MCF 10A (cell line): ENCODE measurements around the gene ASXL3. TPM values are rescaled to one million over a fixed set of nuclear protein-coding genes. Genes with fewer than 3 reads are reported as not detected.

Experiments
- BruUV-seq: library from RNA; stranded (reverse); fragments of 400-500 nt; replicated peaks from 2 replicates; lab custom pipeline; 2021; lab: Mats Ljungman, UMichigan
- CTCF ChIA-PET: fragments of 300-600 bp; sonication (Branson Sonifier 250); formaldehyde crosslinking; extraction: SDS; loops from one replicate; lab custom pipeline; 2021; ENCODE audit warnings: antibody characterized with exemption, inconsistent platforms; lab: Yijun Ruan, JAX
- POLR2A ChIA-PET: fragments of 300-600, 350-650 bp; sonication (Branson Sonifier 250); formaldehyde crosslinking; extraction: SDS; loops from one replicate; lab custom pipeline; 2020; ENCODE audit warnings: antibody characterized with exemption, inconsistent platforms; lab: Yijun Ruan, JAX
- DNase-seq: peaks from one replicate; pipeline ENCODE4 v3.0.0-alpha.2; 2018; ENCODE audit not compliant: unreplicated experiment
- H3K27ac Mint-ChIP-seq: one replicate; pipeline ENCODE4 v1.8.0; 2022; ENCODE audit warnings: mild to moderate bottlenecking, low read depth, mixed read lengths; ENCODE audit not compliant: unreplicated experiment
- H3K27me3 Mint-ChIP-seq: one replicate; pipeline ENCODE4 v1.8.0; 2022; ENCODE audit warnings: mixed read lengths; ENCODE audit not compliant: insufficient read depth, unreplicated experiment
- H3K36me3 Mint-ChIP-seq: one replicate; pipeline ENCODE4 v1.8.0; 2022; ENCODE audit warnings: mild to moderate bottlenecking, moderate library complexity, mixed read lengths; ENCODE audit not compliant: insufficient read depth, unreplicated experiment
- H3K4me1 Mint-ChIP-seq: one replicate; pipeline ENCODE4 v1.8.0; 2022; ENCODE audit warnings: mixed read lengths; ENCODE audit not compliant: insufficient read depth, unreplicated experiment
- H3K4me3 Mint-ChIP-seq: one replicate; pipeline ENCODE4 v1.8.0; 2022; ENCODE audit warnings: mild to moderate bottlenecking, moderate library complexity, mixed read lengths; ENCODE audit not compliant: unreplicated experiment
- H3K9me3 Mint-ChIP-seq: one replicate; pipeline ENCODE4 v1.8.0; 2022; ENCODE audit warnings: mixed read lengths; ENCODE audit not compliant: unreplicated experiment
- CTCF ChIP-seq: fragments of 200-600 bp; IDR thresholded peaks from one replicate; pipeline ENCODE4 v1.8.0; 2022; ENCODE audit warnings: antibody characterized with exemption, mild to moderate bottlenecking; ENCODE audit not compliant: unreplicated experiment
- intact Hi-C: fragments of 100-400 bp; cut with micrococcal nuclease; formaldehyde crosslinking; loops from 2 replicates; pipeline ENCODE4 v1.14.1; 2022
- total RNA-seq: library from RNA; stranded (reverse); gene quantifications from 2 replicates; pipeline ENCODE4 v1.2.3, GENCODE V29; 2022

Gene ASXL3
- total RNA-seq, 1 experiment from 2014 or later = not detected

GRCh38 chr18:33706391-33706790 is 128.4 kb downstream of the ASXL3 start:
- Mint-ChIP-seq H3K36me3 (no peaks in the 10 kb centered on the region), H3K27me3 (peaks cover 24% of the 10 kb centered on the region), H3K4me1 (no peaks in the 10 kb centered on the region), H3K4me3 (no peak overlapping the region), H3K27ac (no peak overlapping the region), H3K9me3 (no peaks in the 10 kb centered on the region)
- TF ChIP-seq CTCF = no peak
- ChIA-PET CTCF (no interaction called here), POLR2A (no interaction called here)
- intact Hi-C loops = no loop called here
- no peak for DNase-seq
- BruUV-seq = no TSS peak

- BruUV-seq = no TSS peak
- peaks cover 4% of the 10 kb centered on the region for H3K36me3 Mint-ChIP-seq
- intact Hi-C loops = no loop called here
- no peak overlapping the region for H3K27ac Mint-ChIP-seq
- TF ChIP-seq CTCF = no peak
- POLR2A ChIA-PET = no interaction called here
- H3K27me3 Mint-ChIP-seq = peaks cover 24% of the 10 kb centered on the region
- H3K4me1 Mint-ChIP-seq = no peaks in the 10 kb centered on the region
- CTCF ChIA-PET = no interaction called here
- no peak for DNase-seq
- no peaks in the 10 kb centered on the region for H3K9me3 Mint-ChIP-seq
- no peak overlapping the region for H3K4me3 Mint-ChIP-seq
These were observed 130.9 kb downstream of the ASXL3 start for GRCh38 chr18:33708876-33709275.

GRCh38 chr18:33710269-33710668 is 132.2 kb downstream of the ASXL3 start:
- CTCF ChIA-PET = no interaction called here
- intact Hi-C loops = no loop called here
- POLR2A ChIA-PET = interaction anchor here (1.2 kb wide), 1 partner anchor 13 kb away, joined by 3 read pairs; no protein-coding TSS in a partner anchor
- Mint-ChIP-seq H3K4me3 (no peak overlapping the region), H3K4me1 (no peaks in the 10 kb centered on the region), H3K27ac (no peak overlapping the region), H3K9me3 (no peaks in the 10 kb centered on the region), H3K36me3 (peaks cover 4% of the 10 kb centered on the region), H3K27me3 (peaks cover 24% of the 10 kb centered on the region)
- no peak for DNase-seq
- BruUV-seq = no TSS peak
- TF ChIP-seq CTCF = no peak

GRCh38 chr18:33711514-33711913 is 133.5 kb downstream of the ASXL3 start:
- Mint-ChIP-seq H3K27ac (no peak overlapping the region), H3K9me3 (no peaks in the 10 kb centered on the region), H3K36me3 (peaks cover 4% of the 10 kb centered on the region), H3K27me3 (peaks cover 24% of the 10 kb centered on the region), H3K4me3 (no peak overlapping the region), H3K4me1 (no peaks in the 10 kb centered on the region)
- intact Hi-C loops = no loop called here
- ChIA-PET CTCF (no interaction called here), POLR2A (no interaction called here)
- no peak for DNase-seq
- no TSS peak for BruUV-seq
- TF ChIP-seq CTCF = no peak
